Vagina (tissue), 2 donors: Measurements from ENCODE around the gene ADPRM. TPM values are rescaled to one million over a fixed set of nuclear protein-coding genes. Genes with fewer than 3 reads are reported as not detected.

Source experiments
- DNase-seq, 2 donors: peaks; one replicate each; pipeline ENCODE4 v3.0.0-alpha.2; 2017; ENCODE audit errors: extremely low spot score in 2 of 2
- H3K27ac ChIP-seq: fragments of 200-600 bp; sonication (generic); one replicate; pipeline ENCODE4 v1.5.1; 2019
- H3K27me3 ChIP-seq: fragments of 200-600 bp; sonication (generic); one replicate; pipeline ENCODE4 v1.5.1; 2019
- H3K36me3 ChIP-seq, 2 donors: fragments of 200-600 bp; sonication (generic); one replicate each; pipeline ENCODE4 v1.5.1; 2017 to 2019
- H3K4me1 ChIP-seq: fragments of 200-600 bp; sonication (generic); one replicate; pipeline ENCODE4 v1.5.1; 2019
- H3K4me3 ChIP-seq, 2 donors: fragments of 200-600 bp; sonication (generic); 1 replicate in 1 of 2; 2 replicates in 1 of 2; pipeline ENCODE4 v1.5.1; 2016 to 2019
- H3K9me3 ChIP-seq: fragments of 200-600 bp; sonication (generic); one replicate; pipeline ENCODE4 v1.5.1; 2019
- POLR2A ChIP-seq, 2 donors: fragments of 450-650 bp; IDR thresholded peaks; one replicate each; pipeline ENCODE4 v1.6.1; 2017; ENCODE audit warnings: antibody characterized with exemption in 2 of 2, mild to moderate bottlenecking in 2 of 2, moderate library complexity in 2 of 2
- POLR2AphosphoS5 ChIP-seq, 2 donors: sonication (generic); formaldehyde crosslinking; IDR thresholded peaks; one replicate each; pipeline ENCODE4 v1.9.0; 2017; ENCODE audit warnings: antibody characterized with exemption in 2 of 2, mild to moderate bottlenecking in 2 of 2, low read depth in 1 of 2; ENCODE audit not compliant: insufficient read depth in 1 of 2
- intact Hi-C: fragments of 100-400 bp; cut with DNase I; formaldehyde crosslinking; loops from one replicate; pipeline ENCODE4 v1.15.1; 2023
- total RNA-seq: library from RNA; depleted of rRNA; stranded (reverse); fragments of >200 nt; gene quantifications from one replicate; pipeline ENCODE4 v1.2.3, GENCODE V29; 2016
- TF ChIP-seq, protein P1 (sequence below), 3 experiments: fragments of 450-650 bp in 2 of 3; fragments of 200-600 bp in 1 of 3; sonication (generic) in 1 of 3; IDR thresholded peaks; one replicate each; pipeline ENCODE4 v1.5.1; 2017 to 2019; ENCODE audit warnings: antibody characterized with exemption in 3 of 3, mild to moderate bottlenecking in 2 of 3, moderate library complexity in 2 of 3

Gene ADPRM
- total RNA-seq, 1 donor from 2014 or later = 18.7 TPM

DNA sequence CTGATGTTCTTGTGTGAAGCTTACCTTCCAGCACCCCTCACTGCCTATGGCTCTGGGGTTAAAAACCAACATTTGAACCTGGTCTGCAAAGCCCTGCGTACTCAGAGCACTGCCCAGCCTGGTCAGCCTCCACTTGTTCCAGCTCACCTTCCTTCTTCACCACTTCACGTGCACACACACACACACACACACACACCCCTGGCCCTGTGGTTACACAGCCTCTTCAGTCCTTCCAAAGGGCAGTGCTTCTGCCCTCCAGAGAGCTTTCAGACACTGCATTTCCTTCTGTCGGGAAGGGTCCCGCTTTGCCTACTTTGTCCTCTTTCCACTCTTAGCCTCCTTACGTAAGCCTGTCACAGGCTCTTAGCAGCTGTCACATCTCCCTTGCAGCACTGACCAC, 42.0 kb downstream of the ADPRM start:
- Histone ChIP-seq H3K27me3 (no peaks in the 10 kb centered on the region), H3K9me3 (no peaks in the 10 kb centered on the region), H3K4me1 (peaks cover 25% of the 10 kb centered on the region), H3K4me3 (no peak overlapping the region), H3K27ac (peak overlapping the region; percentile 5), H3K36me3 (no peaks in the 10 kb centered on the region)
- TF ChIP-seq, protein P1, sequence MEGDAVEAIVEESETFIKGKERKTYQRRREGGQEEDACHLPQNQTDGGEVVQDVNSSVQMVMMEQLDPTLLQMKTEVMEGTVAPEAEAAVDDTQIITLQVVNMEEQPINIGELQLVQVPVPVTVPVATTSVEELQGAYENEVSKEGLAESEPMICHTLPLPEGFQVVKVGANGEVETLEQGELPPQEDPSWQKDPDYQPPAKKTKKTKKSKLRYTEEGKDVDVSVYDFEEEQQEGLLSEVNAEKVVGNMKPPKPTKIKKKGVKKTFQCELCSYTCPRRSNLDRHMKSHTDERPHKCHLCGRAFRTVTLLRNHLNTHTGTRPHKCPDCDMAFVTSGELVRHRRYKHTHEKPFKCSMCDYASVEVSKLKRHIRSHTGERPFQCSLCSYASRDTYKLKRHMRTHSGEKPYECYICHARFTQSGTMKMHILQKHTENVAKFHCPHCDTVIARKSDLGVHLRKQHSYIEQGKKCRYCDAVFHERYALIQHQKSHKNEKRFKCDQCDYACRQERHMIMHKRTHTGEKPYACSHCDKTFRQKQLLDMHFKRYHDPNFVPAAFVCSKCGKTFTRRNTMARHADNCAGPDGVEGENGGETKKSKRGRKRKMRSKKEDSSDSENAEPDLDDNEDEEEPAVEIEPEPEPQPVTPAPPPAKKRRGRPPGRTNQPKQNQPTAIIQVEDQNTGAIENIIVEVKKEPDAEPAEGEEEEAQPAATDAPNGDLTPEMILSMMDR (IDR thresholded peaks at IDR 0.05) = no peak
- TF ChIP-seq POLR2A (IDR thresholded peaks at IDR 0.05) (no peak), POLR2AphosphoS5 (IDR thresholded peaks at IDR 0.05; ENCODE audit: insufficient read depth in 1 of 2, low read depth in 1 of 2) (no peak)
- DNase-seq = peak in 1 of 2 donors; percentile 78
- intact Hi-C loops = loop anchor here (5.0 kb wide), 1 partner anchor 108 kb away; no protein-coding TSS in a partner anchor

DNA sequence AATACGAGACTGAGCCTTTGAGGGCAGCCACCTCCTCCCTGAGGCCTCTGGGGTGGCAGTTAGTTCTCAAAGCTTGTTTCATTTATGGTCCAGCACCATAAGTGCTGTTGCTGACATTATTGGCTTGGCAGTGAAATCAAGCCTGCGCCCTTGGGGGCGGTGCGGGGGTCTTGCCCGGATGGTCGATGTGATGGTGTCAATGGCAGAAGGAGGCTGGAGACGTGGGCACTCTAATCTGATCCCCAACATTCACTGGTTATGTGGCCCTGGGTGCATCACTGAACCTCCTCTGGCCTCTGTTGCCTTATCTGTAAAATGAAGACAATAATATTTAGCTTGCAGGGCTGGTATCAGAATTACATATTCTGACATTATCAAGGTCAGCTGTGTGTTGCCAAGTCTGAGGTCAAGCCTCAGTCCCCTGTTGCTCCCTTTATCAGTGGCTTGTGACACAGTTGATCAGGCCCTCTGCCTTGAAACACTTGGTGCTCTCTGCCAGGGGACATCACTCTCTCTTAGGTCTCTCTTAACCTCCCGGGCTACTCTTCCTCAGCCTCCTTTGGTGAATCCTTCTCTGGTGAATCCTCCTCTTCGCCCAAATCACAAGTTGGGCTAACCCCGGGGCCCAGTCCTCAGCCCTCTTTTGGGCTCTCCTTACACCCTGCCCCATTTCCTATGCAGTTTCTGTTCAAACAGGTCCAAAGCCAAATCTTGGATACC, 44.2 kb downstream of the ADPRM start:
- H3K36me3 ChIP-seq = no peaks in the 10 kb centered on the region
- no peaks in the 10 kb centered on the region for H3K9me3 ChIP-seq
- no peak overlapping the region for H3K4me3 ChIP-seq
- TF ChIP-seq, protein P1 (IDR thresholded peaks at IDR 0.05) = no peak
- TF ChIP-seq POLR2AphosphoS5 (IDR thresholded peaks at IDR 0.05; ENCODE audit: insufficient read depth in 1 of 2, low read depth in 1 of 2) (no peak), POLR2A (IDR thresholded peaks at IDR 0.05) (no peak)
- peaks cover 38% of the 10 kb centered on the region for H3K4me1 ChIP-seq
- no peaks in the 10 kb centered on the region for H3K27me3 ChIP-seq
- no peak for DNase-seq
- intact Hi-C loops = no loop called here
- H3K27ac ChIP-seq = peak overlapping the region; percentile 78

DNA sequence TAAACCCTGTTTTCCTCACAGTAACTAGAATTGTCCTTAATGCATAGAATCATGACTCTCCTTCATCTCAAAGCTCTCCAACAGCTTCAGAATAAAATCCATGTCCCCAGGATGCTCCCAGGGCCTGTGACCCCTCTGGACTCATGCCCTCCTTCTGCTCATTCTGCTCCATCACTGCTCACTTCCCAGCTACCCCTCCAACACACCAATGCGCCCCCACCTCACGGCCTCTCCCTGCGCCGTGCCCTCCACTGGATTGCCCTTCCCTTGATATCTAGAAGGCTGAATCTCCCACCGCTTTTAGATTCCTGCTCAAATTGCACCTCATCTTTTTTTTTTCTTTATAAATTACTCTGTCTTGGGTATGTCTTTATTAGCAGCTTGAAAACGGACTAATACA, 45.0 kb downstream of the ADPRM start:
- intact Hi-C loops = no loop called here
- H3K9me3 ChIP-seq = no peaks in the 10 kb centered on the region
- no peaks in the 10 kb centered on the region for H3K36me3 ChIP-seq
- TF ChIP-seq POLR2A (IDR thresholded peaks at IDR 0.05) (no peak), POLR2AphosphoS5 (IDR thresholded peaks at IDR 0.05; ENCODE audit: insufficient read depth in 1 of 2, low read depth in 1 of 2) (no peak)
- TF ChIP-seq, protein P1 (IDR thresholded peaks at IDR 0.05) = no peak
- no peaks in the 10 kb centered on the region for H3K27me3 ChIP-seq
- H3K27ac ChIP-seq = peak overlapping the region; percentile 78
- no peak for DNase-seq
- no peak overlapping the region for H3K4me3 ChIP-seq
- H3K4me1 ChIP-seq = peaks cover 38% of the 10 kb centered on the region

DNA sequence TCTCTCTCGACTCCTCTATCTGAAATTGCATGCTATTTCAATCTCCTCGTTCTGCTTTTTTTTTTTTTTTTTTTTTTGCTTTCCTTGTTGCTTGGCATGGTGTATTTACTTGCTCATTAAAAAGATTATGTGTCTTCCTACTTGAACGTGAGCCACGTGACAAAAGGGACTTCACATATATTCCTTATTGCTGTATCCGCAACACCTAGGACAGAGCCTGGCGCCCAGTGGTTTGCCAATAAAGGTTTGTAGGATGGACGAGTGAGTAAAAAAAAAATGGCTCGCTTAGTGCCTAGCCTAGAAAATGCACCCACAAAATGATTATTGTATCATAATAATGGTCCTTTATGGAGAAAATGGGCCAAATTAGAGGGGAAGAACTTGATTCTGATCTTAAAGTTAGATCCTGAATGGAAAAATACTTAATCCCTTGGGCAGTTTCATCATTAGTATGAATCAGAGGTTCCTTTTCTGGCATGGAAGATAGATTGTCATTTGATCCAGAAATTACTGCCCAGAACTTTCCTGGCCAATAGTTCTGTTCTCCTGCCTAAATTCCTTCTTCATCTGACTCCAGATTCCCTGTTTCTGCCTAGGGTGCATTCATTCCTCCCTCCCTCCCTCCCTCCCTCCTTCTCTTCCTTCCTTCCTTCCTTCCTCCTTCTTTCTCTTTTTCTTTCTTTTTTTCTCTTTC, 46.1 kb downstream of the ADPRM start:
- Histone ChIP-seq H3K27me3 (no peaks in the 10 kb centered on the region), H3K27ac (peak overlapping the region; percentile 78), H3K9me3 (no peaks in the 10 kb centered on the region), H3K4me3 (no peak overlapping the region), H3K36me3 (no peaks in the 10 kb centered on the region), H3K4me1 (peaks cover 28% of the 10 kb centered on the region)
- no peak for DNase-seq
- intact Hi-C loops = no loop called here
- TF ChIP-seq, protein P1 (IDR thresholded peaks at IDR 0.05) = no peak
- TF ChIP-seq POLR2AphosphoS5 (IDR thresholded peaks at IDR 0.05; ENCODE audit: insufficient read depth in 1 of 2, low read depth in 1 of 2) = peak; percentile 50 to 80
- no peak for TF ChIP-seq POLR2A (IDR thresholded peaks at IDR 0.05)
